Liver (tissue), 9 donors: Measurements from ENCODE around the gene ERN2. TPM values are rescaled to one million over a fixed set of nuclear protein-coding genes. Genes with fewer than 3 reads are reported as not detected.

Experiments used
- DNase-seq: peaks from one replicate; pipeline ENCODE4 v3.0.0-alpha.2; 2017; ENCODE audit warnings: low spot score
- H3K27ac ChIP-seq, 2 donors: one replicate each; pipeline ENCODE4 v1.7.0; 2013; ENCODE audit warnings: inconsistent platforms in 2 of 2, low read length in 2 of 2, control low read depth in 1 of 2, low read depth in 1 of 2, mild to moderate bottlenecking in 1 of 2
- H3K27me3 ChIP-seq, 4 donors: one replicate each; pipeline versions ENCODE4 v1.6.1 to v1.7.0; 2013; ENCODE audit warnings: low read length in 3 of 4, inconsistent platforms in 1 of 4, mild to moderate bottlenecking in 1 of 4, moderate library complexity in 1 of 4; ENCODE audit not compliant: control insufficient read depth in 4 of 4, insufficient read depth in 4 of 4
- H3K36me3 ChIP-seq, 4 donors: one replicate each; pipeline versions ENCODE4 v1.6.1 to v1.7.0; 2013; ENCODE audit warnings: low read length in 3 of 4, mild to moderate bottlenecking in 3 of 4, low read depth in 1 of 4, moderate library complexity in 1 of 4; ENCODE audit not compliant: control insufficient read depth in 4 of 4, insufficient read depth in 3 of 4
- H3K4me1 ChIP-seq, 4 donors: one replicate each; pipeline versions ENCODE4 v1.6.1 to v1.7.0; 2013; ENCODE audit warnings: low read length in 3 of 4, mild to moderate bottlenecking in 3 of 4, moderate library complexity in 1 of 4; ENCODE audit not compliant: control insufficient read depth in 4 of 4, insufficient read depth in 4 of 4
- H3K4me3 ChIP-seq, 3 donors: one replicate each; pipeline versions ENCODE4 v1.6.1 to v1.7.0; 2013; ENCODE audit warnings: low read length in 3 of 3, control low read depth in 1 of 3, low read depth in 1 of 3, mild to moderate bottlenecking in 1 of 3
- H3K9ac ChIP-seq, 2 donors: one replicate each; pipeline ENCODE4 v1.7.0; 2013; ENCODE audit warnings: low read length in 2 of 2, mild to moderate bottlenecking in 2 of 2, moderate library complexity in 2 of 2, control low read depth in 1 of 2, low read depth in 1 of 2
- H3K9me3 ChIP-seq, 4 donors: one replicate each; pipeline versions ENCODE4 v1.6.1 to v1.7.0; 2013; ENCODE audit warnings: low read length in 3 of 4; ENCODE audit not compliant: control insufficient read depth in 4 of 4
- EGR1 ChIP-seq, 2 donors: IDR thresholded peaks; 2 replicates each; pipeline ENCODE4 v1.6.1; 2016 to 2018; ENCODE audit warnings: antibody characterized with exemption in 2 of 2, low read depth in 2 of 2
- FOXA1 ChIP-seq: IDR thresholded peaks from 2 replicates; pipeline ENCODE4 v1.6.1; 2016; ENCODE audit warnings: antibody characterized with exemption
- FOXA2 ChIP-seq: IDR thresholded peaks from 2 replicates; pipeline ENCODE4 v1.6.1; 2016; ENCODE audit warnings: antibody characterized with exemption
- GABPA ChIP-seq, 2 donors: IDR thresholded peaks in 1 of 2; conservative IDR thresholded peaks in 1 of 2; 2 replicates each; pipeline ENCODE4 v1.6.1; 2016; ENCODE audit warnings: antibody characterized with exemption in 2 of 2, mild to moderate bottlenecking in 1 of 2, moderate library complexity in 1 of 2
- HNF4A ChIP-seq, 2 donors: conservative IDR thresholded peaks; 2 replicates each; pipeline ENCODE4 v1.6.1; 2016; ENCODE audit warnings: antibody characterized with exemption in 2 of 2, mild to moderate bottlenecking in 2 of 2
- HNF4G ChIP-seq: IDR thresholded peaks from 2 replicates; pipeline ENCODE4 v1.6.1; 2016; ENCODE audit warnings: antibody characterized with exemption
- JUND ChIP-seq, 2 donors: IDR thresholded peaks; 2 replicates each; pipeline ENCODE4 v1.6.1; 2016; ENCODE audit warnings: antibody characterized with exemption in 2 of 2
- NR2F2 ChIP-seq: IDR thresholded peaks from 2 replicates; pipeline ENCODE4 v1.6.1; 2016; ENCODE audit warnings: antibody characterized with exemption
- RAD21 ChIP-seq, 2 donors: IDR thresholded peaks; 2 replicates each; pipeline ENCODE4 v1.6.1; 2016; ENCODE audit warnings: antibody characterized with exemption in 2 of 2, mild to moderate bottlenecking in 2 of 2
- RXRA ChIP-seq, 2 donors: IDR thresholded peaks; 2 replicates each; pipeline ENCODE4 v1.6.1; 2017 to 2018; ENCODE audit warnings: antibody characterized with exemption in 2 of 2, mild to moderate bottlenecking in 1 of 2
- SP1 ChIP-seq: IDR thresholded peaks from 2 replicates; pipeline ENCODE4 v1.6.1; 2018; ENCODE audit warnings: antibody characterized with exemption, mild to moderate bottlenecking
- TAF1 ChIP-seq: conservative IDR thresholded peaks from 2 replicates; pipeline ENCODE4 v1.6.1; 2016; ENCODE audit warnings: antibody characterized with exemption, mild to moderate bottlenecking
- YY1 ChIP-seq: IDR thresholded peaks from 2 replicates; pipeline ENCODE4 v1.6.1; 2016; ENCODE audit warnings: antibody characterized with exemption, mild to moderate bottlenecking
- WGBS: extraction: QIAGEN DNeasy Blood & Tissue Kit; methylation state at CpG from one replicate; pipeline ENCODE4 v1.1.7; 2013; 5-methylcytosine and 5-hydroxymethylcytosine counted together
- polyA plus RNA-seq, 2 donors: library from polyadenylated mRNA; stranded (reverse) in 1 of 2; unstranded in 1 of 2; fragments of 200-250 nt in 1 of 2; fragments of >200 nt in 1 of 2; fragmentation: Nextera tagmentation in 1 of 2; extraction: Ambion mirVana in 1 of 2; gene quantifications; one replicate each; pipeline versions ENCODE4 v1.2.1 to v1.2.3, GENCODE V29; 2013 to 2015
- total RNA-seq, 2 donors: library from RNA; depleted of rRNA; stranded (reverse); fragments of >200 nt; gene quantifications; one replicate each; pipeline ENCODE4 v1.2.3, GENCODE V29; 2014
- TF ChIP-seq, protein P1 (sequence below): IDR thresholded peaks from 2 replicates; pipeline ENCODE4 v1.6.1; 2016; ENCODE audit warnings: antibody characterized with exemption
- TF ChIP-seq, protein P2 (sequence below): IDR thresholded peaks from 2 replicates; pipeline ENCODE4 v1.6.1; 2016; ENCODE audit warnings: antibody characterized with exemption
- TF ChIP-seq, protein P3 (sequence below): fragments of 150-350 bp; IDR thresholded peaks from 2 replicates; pipeline ENCODE4 v1.5.1; 2017; ENCODE audit warnings: improper control_type of control experiment, low read depth, low read length; ENCODE audit not compliant: missing input control
- TF ChIP-seq, protein P4 (sequence below): IDR thresholded peaks from 2 replicates; pipeline ENCODE4 v1.6.1; 2016; ENCODE audit warnings: antibody characterized with exemption
- donor health status: healthy.
- donor health status: healthy.
- donor health status: healthy.
- donor health status: healthy.
- donor health status: healthy.

Gene ERN2
- total and polyA plus RNA-seq, 4 donors = 0.01 to 0.17 TPM; not detected in 2

DNA sequence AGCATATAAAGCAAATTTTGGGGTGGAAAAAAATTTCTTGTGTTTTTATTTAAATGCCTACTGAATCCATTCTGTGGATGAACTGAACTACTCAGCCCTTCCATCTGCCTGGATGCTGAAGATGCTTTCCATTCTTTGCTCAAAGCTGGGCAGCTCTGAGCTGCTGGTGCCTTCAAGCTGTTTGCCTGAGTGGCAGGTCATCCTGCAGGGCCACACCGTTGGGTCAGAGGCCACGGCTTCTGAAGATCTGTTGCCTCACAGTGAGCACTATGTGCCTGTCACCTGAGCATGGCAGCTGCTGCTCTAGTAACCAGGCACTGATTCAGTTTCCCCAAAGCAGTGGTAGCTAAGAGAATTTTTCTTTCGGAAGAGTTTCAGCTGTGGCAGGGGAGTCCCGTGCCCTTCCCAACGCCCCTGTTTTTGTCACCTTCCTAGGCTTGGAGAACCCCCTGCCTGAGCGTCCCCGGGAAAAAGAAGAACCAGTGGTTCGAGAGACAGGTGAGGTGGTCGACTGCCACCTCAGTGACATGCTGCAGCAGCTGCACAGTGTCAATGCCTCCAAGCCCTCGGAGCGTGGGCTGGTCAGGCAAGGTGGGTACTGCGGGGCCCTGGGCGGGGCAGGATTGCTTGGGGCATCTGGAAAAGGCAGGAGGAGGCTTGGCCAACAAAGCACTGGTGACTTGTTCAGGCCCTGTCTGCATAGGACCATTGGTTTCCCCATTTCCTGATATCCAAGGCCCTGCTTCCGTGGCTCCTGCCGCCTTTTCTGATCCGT, 25.8 kb downstream of the ERN2 start:
- Histone ChIP-seq H3K9ac (no peak overlapping the region), H3K9me3 (no peaks in the 10 kb centered on the region), H3K4me3 (no peak overlapping the region), H3K27me3 (no peaks in the 10 kb centered on the region), H3K4me1 (no peaks in the 10 kb centered on the region), H3K36me3 (peaks cover 3 to 52% (median 17%) of the 10 kb centered on the region in 4 donors), H3K27ac (no peak overlapping the region)
- no peak for TF ChIP-seq FOXA2
- TF ChIP-seq, protein P1, sequence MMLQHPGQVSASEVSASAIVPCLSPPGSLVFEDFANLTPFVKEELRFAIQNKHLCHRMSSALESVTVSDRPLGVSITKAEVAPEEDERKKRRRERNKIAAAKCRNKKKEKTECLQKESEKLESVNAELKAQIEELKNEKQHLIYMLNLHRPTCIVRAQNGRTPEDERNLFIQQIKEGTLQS = no peak
- TF ChIP-seq NR2F2 = no peak
- TF ChIP-seq HNF4A (conservative IDR thresholded peaks at IDR 0.05) = no peak
- no peak for TF ChIP-seq SP1
- TF ChIP-seq RXRA (IDR thresholded peaks at IDR 0.05) = no peak
- no peak for TF ChIP-seq JUND (IDR thresholded peaks at IDR 0.05)
- no peak for TF ChIP-seq RAD21 (IDR thresholded peaks at IDR 0.05)
- TF ChIP-seq YY1 = no peak
- no peak for TF ChIP-seq FOXA1
- TF ChIP-seq GABPA (IDR thresholded peaks at IDR 0.05 in 1 of 2, conservative IDR thresholded peaks at IDR 0.05 in 1 of 2) = no peak
- TF ChIP-seq, protein P2, sequence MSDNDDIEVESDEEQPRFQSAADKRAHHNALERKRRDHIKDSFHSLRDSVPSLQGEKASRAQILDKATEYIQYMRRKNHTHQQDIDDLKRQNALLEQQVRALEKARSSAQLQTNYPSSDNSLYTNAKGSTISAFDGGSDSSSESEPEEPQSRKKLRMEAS = no peak
- TF ChIP-seq, protein P3, sequence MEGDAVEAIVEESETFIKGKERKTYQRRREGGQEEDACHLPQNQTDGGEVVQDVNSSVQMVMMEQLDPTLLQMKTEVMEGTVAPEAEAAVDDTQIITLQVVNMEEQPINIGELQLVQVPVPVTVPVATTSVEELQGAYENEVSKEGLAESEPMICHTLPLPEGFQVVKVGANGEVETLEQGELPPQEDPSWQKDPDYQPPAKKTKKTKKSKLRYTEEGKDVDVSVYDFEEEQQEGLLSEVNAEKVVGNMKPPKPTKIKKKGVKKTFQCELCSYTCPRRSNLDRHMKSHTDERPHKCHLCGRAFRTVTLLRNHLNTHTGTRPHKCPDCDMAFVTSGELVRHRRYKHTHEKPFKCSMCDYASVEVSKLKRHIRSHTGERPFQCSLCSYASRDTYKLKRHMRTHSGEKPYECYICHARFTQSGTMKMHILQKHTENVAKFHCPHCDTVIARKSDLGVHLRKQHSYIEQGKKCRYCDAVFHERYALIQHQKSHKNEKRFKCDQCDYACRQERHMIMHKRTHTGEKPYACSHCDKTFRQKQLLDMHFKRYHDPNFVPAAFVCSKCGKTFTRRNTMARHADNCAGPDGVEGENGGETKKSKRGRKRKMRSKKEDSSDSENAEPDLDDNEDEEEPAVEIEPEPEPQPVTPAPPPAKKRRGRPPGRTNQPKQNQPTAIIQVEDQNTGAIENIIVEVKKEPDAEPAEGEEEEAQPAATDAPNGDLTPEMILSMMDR = no peak
- TF ChIP-seq, protein P4, sequence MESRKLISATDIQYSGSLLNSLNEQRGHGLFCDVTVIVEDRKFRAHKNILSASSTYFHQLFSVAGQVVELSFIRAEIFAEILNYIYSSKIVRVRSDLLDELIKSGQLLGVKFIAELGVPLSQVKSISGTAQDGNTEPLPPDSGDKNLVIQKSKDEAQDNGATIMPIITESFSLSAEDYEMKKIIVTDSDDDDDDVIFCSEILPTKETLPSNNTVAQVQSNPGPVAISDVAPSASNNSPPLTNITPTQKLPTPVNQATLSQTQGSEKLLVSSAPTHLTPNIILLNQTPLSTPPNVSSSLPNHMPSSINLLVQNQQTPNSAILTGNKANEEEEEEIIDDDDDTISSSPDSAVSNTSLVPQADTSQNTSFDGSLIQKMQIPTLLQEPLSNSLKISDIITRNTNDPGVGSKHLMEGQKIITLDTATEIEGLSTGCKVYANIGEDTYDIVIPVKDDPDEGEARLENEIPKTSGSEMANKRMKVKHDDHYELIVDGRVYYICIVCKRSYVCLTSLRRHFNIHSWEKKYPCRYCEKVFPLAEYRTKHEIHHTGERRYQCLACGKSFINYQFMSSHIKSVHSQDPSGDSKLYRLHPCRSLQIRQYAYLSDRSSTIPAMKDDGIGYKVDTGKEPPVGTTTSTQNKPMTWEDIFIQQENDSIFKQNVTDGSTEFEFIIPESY = no peak
- no peak for TF ChIP-seq HNF4G
- WGBS = 98% methylated on average over 16 of the region's 16 CpGs
- no peak for DNase-seq

DNA sequence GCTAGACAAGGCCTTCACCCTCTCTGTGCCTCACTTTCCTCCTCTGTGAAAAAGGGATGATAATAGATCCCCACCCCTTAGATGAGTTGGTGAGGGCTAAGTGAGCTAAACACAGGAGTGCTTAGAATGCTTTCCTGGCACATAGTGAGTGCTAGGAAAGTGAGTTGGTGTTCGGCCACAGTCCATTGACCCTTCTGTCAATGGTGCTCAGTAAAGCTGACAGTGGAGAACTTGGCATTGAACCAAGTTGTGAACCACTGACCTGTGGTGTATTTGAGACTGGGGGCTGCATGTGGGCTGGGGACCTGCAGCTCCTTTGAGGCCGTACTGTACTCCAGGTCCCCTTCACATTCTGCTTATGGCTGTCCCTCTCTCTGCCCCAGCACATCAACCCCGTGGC, 29.5 kb downstream of the ERN2 start:
- H3K4me1 ChIP-seq = peaks cover 0 to 8% (median 7%) of the 10 kb centered on the region in 4 donors
- H3K27me3 ChIP-seq = no peaks in the 10 kb centered on the region
- H3K27ac ChIP-seq = no peak overlapping the region
- no peak for DNase-seq
- H3K4me3 ChIP-seq = no peak overlapping the region
- 96% methylated on average over 3 of the region's 3 CpGs for WGBS
- H3K9ac ChIP-seq = no peak overlapping the region
- no peaks in the 10 kb centered on the region for H3K9me3 ChIP-seq
- H3K36me3 ChIP-seq = peaks cover 0 to 33% (median 5%) of the 10 kb centered on the region in 4 donors
- no peak for TF ChIP-seq YY1
- TF ChIP-seq HNF4A (conservative IDR thresholded peaks at IDR 0.05) = no peak
- no peak for TF ChIP-seq NR2F2
- TF ChIP-seq FOXA2 = no peak
- TF ChIP-seq, protein P2 = no peak
- no peak for TF ChIP-seq EGR1 (IDR thresholded peaks at IDR 0.05; ENCODE audit: low read depth in 2 of 2)
- no peak for TF ChIP-seq HNF4G
- TF ChIP-seq TAF1 = no peak
- TF ChIP-seq GABPA (IDR thresholded peaks at IDR 0.05 in 1 of 2, conservative IDR thresholded peaks at IDR 0.05 in 1 of 2) = no peak
- TF ChIP-seq, protein P1 = no peak
- TF ChIP-seq SP1 = no peak
- TF ChIP-seq FOXA1 = no peak
- no peak for TF ChIP-seq RAD21 (IDR thresholded peaks at IDR 0.05)
- TF ChIP-seq, protein P4 = no peak
- no peak for TF ChIP-seq JUND (IDR thresholded peaks at IDR 0.05)
- TF ChIP-seq, protein P3 = no peak
